Kidney epithelial cell (primary cell): ENCODE measurements around the gene BTLA. TPM values are rescaled to one million over a fixed set of nuclear protein-coding genes. Genes with fewer than 3 reads are reported as not detected.
"Not testable (repeated sequence)": the region's sequence is repeated elsewhere in the genome, so short reads cannot be mapped to it uniquely, and the experiment has no call there.

Experiments used
- DNase-seq: peaks from one replicate; pipeline ENCODE4 v3.0.0-alpha.2; 2010; ENCODE audit warnings: low read depth
- H3K27me3 ChIP-seq: 2 replicates; pipeline ENCODE4 v1.6.0; 2011; ENCODE audit warnings: low read length; ENCODE audit not compliant: control insufficient read depth, insufficient read depth
- H3K36me3 ChIP-seq: 2 replicates; pipeline ENCODE4 v1.5.1; 2011; ENCODE audit warnings: low read length; ENCODE audit not compliant: control insufficient read depth, insufficient read depth
- H3K4me3 ChIP-seq: 2 replicates; pipeline ENCODE4 v1.5.1; 2011; ENCODE audit warnings: low read depth, mild to moderate bottlenecking, control low read depth, low read length
- CTCF ChIP-seq: IDR thresholded peaks from 2 replicates; pipeline ENCODE4 v1.5.1; 2011; ENCODE audit warnings: mild to moderate bottlenecking, moderate library complexity, low read length, control low read depth, inconsistent platforms; ENCODE audit not compliant: insufficient read depth, poor library complexity, severe bottlenecking
- total RNA-seq: library from RNA; depleted of rRNA; stranded (reverse); fragments of >200 nt; gene quantifications from 2 replicates; pipeline ENCODE4 v1.2.3, GENCODE V29; 2015

The BTLA gene
- total RNA-seq, 1 donor from 2014 or later, result not detected

- no peak for TF ChIP-seq CTCF
- Histone ChIP-seq H3K27me3 (no peaks in the 10 kb centered on the region), H3K4me3 (no peak overlapping the region)
These were observed 2.8 kb downstream of the BTLA start for GRCh38 chr3:112496366-112497067.

GRCh38 chr3:112494448-112494767, 4.9 kb downstream of the BTLA start:
- not testable (repeated sequence) for H3K36me3 ChIP-seq, H3K4me3 ChIP-seq, DNase-seq, H3K27me3 ChIP-seq

More at GRCh38 chr3:112496366-112497067, 2.8 kb downstream of the BTLA start:
- no peaks in the 10 kb centered on the region for H3K36me3 ChIP-seq
- DNase-seq, result no peak

- DNase-seq, result no peak
- Histone ChIP-seq H3K4me3 (no peak overlapping the region), H3K27me3 (no peaks in the 10 kb centered on the region), H3K36me3 (no peaks in the 10 kb centered on the region)
- TF ChIP-seq CTCF, result no peak
These were observed 7.1 kb downstream of the BTLA start for GRCh38 chr3:112492124-112492523.

GRCh38 chr3:112491373-112491772, 7.9 kb downstream of the BTLA start:
- TF ChIP-seq CTCF, result no peak
- H3K4me3 ChIP-seq, result no peak overlapping the region

GRCh38 chr3:112489674-112490479, 9.4 kb downstream of the BTLA start:
- no peaks in the 10 kb centered on the region for H3K27me3 ChIP-seq
- DNase-seq, result no peak
- H3K4me3 ChIP-seq, result no peak overlapping the region
- no peaks in the 10 kb centered on the region for H3K36me3 ChIP-seq
- no peak for TF ChIP-seq CTCF

More at GRCh38 chr3:112491373-112491772, 7.9 kb downstream of the BTLA start:
- Histone ChIP-seq H3K36me3 (no peaks in the 10 kb centered on the region), H3K27me3 (no peaks in the 10 kb centered on the region)
- no peak for DNase-seq

GRCh38 chr3:112486811-112487505, 12.3 kb downstream of the BTLA start:
- no peaks in the 10 kb centered on the region for H3K27me3 ChIP-seq
- H3K36me3 ChIP-seq, result no peaks in the 10 kb centered on the region
- DNase-seq, result no peak
- TF ChIP-seq CTCF, result no peak
- no peak overlapping the region for H3K4me3 ChIP-seq
